HG02884 (cell line): ENCODE results near the gene NT5C3B.
A peak's percentile ranks its signal among the peaks of the same experiment; 100 is the strongest.
"Not testable (repeated sequence)": the region's sequence is repeated elsewhere in the genome, so short reads cannot be mapped to it uniquely, and the experiment has no call there.

Source experiments
- ATAC-seq: cut with Tn5 transposase; IDR thresholded peaks from one replicate; pipeline ENCODE4 v1.9.1; 2021; ENCODE audit warnings: mild to moderate bottlenecking, moderate library complexity; ENCODE audit not compliant: unreplicated experiment

NT5C3B gene

DNA sequence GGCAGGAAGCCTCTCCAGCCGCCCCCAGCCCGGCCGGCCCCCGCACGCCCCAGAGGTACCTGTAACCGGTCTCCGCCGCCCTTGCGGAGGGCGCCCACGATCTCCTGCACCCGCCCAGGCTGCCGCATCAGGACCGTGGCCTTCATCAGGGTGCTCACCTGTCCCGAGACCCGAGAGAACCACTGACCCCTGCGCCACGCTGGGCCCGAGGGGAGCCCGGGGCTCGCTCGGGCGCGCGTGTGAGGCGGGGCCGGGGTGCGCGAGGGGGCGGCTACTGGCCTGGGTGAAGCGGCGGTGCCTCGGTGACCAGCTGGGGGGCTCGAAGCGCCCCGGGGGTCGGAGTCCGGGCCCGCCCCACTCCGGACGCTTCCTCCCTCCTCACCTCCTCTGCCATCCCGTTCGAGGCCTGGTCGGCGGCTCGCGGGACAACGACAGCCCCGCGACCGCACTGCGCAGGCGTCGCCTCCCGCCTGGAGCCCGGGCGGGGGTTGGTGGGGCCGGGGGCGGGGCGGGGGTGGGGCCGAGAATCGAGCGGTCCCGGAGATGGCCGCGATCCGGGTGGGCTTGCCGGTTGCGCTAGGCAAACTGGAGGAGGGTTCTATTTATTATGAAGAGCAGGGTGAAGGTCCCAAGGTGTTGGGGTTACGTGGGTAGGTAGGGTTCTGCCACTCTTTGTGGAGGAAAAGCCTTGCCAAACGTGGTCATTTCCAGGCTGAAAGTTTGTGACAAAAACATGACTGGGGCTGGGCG, at the start of gene NT5C3B:
Gene NT5C3B (minus strand): TSS at position 433 of the 750 bp plus-strand sequence. CDS start 39 bp downstream, at position 394.
- ATAC-seq = peak; percentile 43

DNA sequence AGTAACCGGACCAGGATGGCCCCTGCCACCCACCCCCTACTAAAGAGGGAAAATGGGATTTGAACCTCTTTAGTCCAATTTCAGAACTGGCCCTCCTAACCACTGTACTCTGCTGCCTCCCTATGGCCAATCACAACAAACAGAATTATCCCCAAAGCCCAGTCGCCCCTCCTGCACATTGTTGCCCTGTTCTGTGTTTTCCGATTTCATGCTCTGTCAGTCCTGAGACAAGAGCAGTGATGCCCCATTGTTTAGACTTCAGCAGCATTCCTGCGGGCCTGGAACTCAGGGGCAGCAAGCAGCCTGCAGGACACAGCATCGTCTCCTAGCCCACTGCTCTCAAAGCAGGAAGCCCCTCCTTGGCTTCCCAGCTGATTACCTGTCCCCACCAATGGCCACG, 49.7 kb upstream of the NT5C3B start:
- no peak for ATAC-seq

DNA sequence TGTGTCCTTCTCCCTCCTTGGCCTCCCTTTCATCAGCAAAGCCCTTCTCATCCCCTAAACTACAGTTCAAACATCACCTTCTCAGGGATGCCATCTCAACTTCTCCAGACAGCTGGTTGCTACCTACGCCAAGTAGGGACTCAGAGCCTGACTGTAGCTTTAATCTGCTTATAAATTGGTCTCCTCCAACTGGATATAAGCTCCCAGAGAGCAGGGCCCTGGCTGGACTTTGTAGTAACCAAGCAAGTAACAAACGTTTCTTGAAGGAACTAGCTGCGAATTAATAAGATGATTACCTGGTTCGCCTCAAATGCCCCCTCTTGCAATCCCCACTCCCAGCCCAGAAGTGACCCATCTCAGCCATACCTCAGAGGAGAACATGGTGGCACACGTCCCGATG, 46.7 kb upstream of the NT5C3B start:
- ATAC-seq = no peak

DNA sequence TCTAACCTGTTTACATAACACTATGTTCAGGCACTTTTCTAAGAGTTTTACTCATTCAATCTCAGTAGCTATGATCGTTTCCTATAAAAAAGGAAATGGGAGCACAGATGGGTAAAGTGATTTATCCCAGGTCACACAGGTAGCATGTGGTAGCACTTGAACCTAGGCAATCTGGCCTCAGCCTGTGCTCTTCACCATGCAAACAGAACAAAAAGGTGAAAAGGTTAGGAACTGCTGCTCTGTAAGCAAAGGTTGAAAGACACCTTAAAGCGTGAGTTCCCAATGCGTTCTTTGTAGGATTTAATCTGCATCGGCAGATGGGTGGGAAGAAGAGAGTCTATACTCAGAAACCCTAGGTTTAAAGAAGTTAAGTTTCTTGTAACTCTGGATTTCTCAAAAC, 44.1 kb upstream of the NT5C3B start:
- no peak for ATAC-seq

DNA sequence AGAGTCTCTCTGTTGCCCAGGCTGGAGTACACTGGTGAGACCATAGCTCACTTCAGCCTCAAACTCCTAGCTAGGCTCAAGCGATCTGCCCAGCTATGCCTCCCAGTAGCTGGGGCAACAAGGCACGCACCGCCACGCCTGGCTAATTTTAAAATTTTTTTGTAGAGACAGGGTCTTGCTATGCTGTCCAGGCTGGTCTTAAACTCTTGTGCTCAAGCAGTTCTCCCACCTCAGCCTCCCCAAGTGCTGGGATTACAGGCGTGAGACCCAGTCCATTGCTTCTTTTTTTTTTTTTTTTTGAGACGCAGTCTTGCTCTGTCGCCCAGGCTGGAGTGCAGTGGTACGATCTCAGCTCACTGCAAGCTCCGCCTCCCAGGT, 38.2 kb upstream of the NT5C3B start:
- ATAC-seq = not testable (repeated sequence)

DNA sequence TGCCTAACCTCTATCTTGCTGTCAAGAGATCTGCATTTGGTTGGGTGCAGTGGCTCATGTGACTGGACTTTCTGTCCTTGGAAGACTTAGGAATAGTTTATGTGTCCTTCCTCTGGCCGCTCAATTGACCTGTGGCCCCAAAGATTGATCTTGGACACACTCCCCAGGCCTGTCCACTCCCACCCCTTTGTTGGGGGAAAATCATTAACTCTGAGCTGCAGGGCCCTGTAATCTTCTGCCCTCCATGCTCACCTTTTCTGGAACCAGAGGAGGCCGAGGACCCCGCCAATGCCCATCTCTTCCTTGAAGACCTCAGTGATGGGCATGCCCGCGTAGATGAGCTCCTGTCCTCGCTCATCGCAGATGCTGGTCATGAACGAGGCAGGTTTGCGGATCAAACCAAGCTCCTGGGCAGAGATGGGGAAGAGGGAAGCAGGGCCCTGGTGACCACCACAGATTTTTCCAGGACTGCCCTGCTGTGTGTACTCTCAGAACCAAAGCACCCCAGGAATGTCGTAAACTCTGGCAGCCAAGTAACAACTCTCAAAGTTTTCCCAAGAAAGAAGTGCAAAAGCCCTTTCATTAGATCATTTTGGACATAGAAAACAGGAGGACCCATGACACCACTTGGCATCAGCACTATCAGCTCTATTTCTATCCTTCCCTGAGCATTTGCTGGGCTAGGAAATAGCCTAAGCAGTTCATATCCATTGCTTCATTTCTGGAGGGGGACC, 37.7 kb upstream of the NT5C3B start:
- no peak for ATAC-seq

DNA sequence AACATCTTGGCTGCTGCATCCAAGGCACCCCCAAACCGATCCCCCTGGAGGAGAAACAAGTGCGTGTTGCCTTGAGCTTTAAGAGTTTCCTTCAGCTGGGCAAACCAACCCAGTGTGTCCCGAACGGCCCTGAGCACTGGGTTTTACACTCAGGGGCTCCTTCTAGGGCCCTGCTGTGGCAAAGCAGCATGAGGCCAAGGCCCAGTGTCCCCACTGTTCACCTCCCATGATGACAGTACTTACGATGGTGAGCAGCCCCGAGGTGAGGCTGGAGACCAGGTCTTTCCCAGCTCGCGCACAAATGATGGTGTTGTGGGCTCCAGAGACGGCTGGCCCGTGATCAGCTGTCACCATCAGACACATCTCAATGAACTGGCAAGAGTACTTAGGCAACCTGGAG, 35.8 kb upstream of the NT5C3B start:
- no peak for ATAC-seq

DNA sequence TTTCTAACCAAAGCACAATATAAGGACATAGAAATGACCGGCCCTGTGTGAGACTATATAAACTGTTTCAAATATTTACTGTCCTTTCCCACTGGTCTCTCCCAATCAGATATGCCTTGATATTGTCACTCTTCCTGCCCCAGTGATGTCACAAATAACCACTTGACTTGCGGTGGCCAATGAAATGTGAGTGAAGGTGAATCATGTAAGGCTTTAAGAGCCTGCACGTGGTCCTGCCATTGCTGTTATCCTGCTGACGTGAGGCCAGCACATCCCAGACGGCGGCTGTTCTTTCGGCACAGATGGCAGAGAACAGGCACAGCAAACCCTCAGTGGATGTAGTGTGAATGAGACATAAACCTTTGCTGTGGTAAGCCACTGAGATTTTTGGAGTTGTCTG, 34.6 kb upstream of the NT5C3B start:
- no peak for ATAC-seq

DNA sequence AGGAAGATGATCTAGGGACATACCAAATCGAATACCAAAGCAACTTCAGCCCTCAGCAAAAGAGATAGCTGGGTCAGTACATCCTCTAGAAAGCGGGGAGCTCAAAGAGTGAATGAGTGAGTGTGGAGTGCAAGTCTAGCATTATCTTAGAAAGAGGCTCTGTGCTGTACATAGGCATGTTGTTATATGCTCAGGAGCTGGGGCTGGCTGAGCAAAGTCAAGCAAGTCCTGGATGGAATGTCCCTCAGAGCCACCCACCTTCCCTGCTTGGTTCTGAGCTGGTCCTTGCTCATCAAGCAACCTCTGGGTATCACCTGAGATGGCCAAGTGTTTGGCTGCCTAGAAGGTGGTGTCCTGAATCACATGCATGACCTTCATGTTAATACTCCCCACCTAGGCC, 34.1 kb upstream of the NT5C3B start:
- ATAC-seq = no peak

DNA sequence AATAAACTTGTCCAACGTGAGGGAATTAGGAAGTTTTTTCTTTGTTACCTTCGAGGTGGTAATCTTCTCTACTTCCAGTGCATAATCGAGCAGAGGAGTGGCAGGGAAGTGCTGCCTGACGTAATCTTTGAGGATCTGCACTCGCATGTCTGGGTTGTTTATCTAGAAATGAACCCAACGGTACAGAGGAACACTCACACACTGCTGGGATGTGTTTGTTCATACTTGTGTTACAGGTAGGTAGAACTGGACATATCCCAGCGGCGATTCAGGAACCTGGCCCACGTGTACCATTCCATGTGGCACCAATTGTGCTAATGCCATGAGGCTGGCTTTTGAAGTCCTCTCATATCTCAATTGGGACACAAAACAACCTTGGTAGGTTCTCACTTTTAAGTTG, 33.4 kb upstream of the NT5C3B start:
- ATAC-seq = no peak

DNA sequence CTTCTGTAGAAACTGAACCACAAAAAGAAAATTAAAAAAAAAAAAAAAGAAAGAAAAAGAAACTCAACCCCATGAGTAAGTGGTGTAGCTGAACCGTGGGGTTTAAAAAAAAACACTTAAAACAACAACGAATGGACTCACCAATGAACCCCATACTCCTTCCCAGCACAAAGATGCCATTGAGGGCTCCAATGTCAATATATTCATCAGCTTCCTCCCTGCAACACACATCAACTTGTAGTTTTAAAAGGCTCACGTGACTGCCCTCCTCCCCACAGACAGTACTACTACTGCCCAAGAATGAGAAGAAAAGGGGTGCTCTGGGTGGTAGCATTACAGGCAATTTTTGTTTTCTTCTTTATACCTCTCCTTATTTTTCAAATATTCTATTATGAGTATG, 32.5 kb upstream of the NT5C3B start:
- no peak for ATAC-seq

DNA sequence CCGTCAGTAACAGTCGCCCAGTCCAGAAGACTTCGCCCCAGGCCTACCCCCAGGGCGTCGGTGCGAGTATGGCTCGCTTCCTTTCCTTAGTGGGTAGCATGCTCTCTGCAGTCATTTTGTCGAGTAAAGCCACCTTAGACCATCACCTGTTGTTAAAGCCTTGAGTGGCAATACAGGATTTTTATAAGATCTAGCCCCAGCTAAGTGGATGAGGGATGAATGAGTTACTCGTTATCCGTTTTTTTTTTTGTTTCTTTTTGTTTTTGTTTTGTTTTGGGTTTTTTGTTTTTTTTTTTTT, 29.5 kb upstream of the NT5C3B start:
- ATAC-seq = no peak

DNA sequence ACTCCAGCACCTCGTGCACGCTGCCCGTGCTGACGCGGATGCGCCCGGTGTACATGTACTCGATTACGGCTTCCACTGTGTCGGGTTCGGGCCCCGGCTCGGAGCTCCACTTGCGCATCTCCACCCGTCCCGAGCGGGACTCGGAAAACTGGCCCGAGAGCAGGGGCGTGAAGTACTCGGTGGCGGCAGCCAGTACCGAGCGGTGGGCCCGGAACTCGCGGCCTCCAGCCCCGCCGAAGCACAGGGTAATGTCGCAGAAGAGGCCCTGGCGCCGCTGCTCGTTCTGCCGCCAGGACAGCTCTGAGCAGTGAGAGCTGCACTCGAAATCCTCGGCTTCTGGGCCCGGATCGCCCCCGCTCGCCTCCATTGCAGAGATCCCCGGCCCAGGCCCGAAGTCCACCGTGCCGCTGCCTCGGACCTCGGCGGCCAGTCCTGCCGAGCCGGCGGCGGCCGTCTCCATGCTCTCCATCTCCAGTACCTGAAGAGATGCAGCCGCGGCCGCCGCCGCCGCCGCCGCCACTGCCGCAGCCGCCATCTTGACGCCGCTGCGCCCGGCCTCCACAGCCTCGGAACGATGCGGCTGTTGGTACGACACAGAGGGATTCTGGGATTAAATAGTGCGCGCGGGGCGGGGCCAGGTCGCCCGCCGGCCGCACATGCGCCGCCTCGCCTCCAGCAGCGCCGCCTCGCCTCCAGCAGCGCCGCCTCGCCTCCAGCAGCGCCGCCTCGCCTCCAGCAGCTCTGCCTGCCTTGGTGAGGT, 29.0 kb upstream of the NT5C3B start, which contains the start of gene KLHL11:
Gene KLHL11 (minus strand): TSS at position 588 of the 760 bp plus-strand sequence. CDS start 53 bp downstream, at position 535.
- ATAC-seq = peak; percentile 86

DNA sequence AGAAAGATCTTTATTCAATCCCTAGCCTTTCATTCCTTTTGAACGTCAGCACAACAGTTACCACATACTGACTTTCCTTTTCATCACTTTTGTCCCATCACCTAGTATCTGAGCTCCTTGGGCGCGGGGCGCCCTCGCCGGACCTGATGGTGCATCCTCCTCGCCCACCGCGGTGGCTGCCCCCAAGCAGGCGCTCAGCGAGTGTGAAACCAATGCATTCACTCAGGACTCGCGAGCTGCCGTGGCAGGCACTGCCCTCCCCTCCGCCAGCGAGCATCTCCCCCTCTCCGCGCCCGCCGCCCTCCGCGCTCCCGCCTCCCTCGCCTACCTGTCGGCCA, 28.4 kb upstream of the NT5C3B start:
- ATAC-seq = peak; percentile 16

DNA sequence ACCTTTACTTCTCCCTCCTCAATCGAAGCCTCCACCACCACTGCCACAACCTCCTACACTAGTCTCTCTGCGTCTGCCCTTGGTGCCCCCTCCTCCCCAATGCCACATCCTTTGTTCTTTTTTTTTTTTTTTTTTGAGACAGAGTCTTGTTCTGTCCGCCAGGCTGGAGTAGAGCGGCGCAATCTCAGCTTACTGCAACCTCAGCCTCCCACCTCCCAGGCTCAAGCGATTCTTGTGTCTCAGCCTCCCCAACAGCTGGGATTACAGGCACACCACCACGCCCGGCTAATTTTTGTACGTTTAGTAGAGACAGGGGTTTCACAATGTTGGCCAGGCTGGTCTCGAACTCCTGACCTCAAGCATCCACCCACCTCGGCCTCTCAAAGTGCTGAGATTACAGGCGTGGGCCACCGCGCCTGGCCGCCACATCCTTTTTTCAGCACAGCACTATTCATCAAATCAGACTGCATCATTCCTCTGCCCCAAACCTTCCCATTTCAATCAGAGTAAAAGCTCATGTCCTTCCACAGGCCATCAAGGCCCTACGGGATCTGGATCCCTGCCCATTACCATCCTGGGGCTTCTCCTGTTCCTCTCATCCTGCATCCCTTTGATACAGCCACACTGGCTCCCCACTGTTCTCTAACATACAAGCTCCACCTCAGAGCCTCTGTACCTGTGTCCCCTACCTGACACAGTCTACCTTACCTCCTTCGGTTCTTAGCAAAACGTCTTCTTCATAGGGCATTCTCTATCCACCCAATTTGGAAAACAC, 27.2 kb upstream of the NT5C3B start:
- ATAC-seq = no peak

DNA sequence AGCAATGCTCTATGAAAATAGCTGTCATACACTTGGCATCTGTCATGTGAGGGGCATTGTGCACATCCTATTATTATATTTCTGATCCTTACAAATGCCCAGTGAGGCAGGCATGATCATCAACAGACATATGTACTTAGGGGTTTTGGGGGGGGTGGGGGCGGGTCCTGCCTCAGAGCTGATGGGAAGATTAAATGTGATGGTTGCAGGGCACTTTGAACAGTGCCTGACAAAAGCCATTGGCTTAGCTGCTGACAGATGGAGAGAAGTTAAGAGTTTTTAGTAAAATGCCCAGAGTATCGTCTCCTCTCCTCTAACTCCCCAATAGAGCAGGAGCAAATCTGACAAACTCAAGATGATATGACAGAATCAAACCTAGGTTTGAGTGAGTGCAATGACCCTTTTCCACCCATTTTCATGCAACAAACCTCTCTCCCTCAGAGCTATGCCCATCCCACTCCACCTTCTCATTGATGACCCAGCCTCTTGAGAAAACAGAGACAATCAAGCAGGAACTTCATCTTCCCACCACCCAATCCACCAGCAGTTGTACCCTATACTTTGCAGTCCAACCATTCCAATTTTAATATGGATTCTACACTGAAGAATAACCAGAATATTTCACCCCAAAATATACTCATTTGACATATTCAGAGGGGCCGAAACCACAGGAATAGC, 24.4 kb upstream of the NT5C3B start:
- no peak for ATAC-seq

DNA sequence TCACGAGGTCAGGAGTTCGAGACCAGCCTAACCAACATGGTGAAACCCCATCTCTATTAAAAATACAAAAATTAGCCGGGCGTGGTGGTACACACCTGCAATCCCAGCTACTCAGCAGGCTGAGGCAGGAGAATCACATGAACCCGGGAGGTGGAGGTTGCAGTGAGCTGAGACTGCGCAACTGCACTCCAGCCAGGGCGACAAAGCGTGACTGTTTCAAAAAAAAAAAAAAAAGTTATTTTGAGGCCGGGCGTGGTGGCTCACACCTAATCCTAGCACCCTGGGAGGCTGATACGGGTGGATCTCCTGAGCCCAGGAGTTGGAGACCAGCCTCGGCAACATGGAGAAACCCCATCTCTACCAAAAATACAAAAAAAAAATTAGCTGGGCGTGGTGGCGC, 15.3 kb upstream of the NT5C3B start:
- ATAC-seq = not testable (repeated sequence)

DNA sequence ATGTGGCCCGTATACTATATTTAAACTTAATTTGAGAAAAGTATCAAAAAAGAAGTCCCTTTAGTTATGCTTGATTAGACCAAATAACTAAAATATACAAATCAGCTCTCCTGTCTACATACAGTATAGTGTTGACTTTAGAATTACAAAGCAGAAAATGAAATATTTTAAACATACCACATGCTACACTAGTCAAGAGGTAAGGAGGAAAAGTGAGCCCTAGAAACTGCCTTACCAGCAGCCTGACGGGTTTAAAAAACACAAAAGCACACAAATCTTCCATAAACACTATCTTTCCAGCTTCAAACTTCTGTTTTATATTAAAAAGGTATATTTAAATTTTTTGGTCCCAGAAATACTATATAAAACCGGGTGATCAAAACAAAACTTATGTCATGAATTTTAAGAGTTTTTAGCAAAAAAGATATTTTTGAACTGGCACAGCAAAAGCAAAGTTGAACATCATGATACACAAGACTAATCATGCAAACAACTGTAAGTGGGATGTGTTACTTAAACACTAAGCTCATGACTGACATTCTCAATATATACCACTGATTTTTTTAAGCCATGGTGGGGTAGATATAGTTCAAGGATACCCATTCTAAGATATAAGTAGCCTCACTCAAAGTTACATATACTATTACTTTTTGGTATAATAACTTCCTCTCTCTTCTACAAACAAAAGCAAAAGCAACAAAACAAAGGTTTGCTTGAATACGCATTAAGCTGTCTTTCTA, 13.4 kb upstream of the NT5C3B start:
- no peak for ATAC-seq

DNA sequence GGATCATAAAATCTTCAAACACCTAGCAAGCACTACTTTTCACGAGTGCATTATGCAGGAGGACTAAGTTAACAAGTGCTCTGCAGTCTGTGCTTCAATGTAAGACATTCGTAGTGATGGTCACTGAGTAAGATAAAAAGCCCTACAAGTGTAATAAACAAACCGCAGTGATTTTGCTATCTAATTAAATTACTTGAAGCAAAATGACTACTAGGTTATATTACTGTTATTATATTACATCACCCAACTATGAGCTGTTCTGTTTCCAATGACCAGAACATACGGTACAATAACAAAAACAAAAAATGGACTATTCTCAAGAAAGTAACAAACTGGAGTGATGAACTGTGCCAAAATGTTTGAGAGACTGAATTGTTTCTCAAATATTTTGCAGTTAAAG, 12.8 kb upstream of the NT5C3B start:
- no peak for ATAC-seq

DNA sequence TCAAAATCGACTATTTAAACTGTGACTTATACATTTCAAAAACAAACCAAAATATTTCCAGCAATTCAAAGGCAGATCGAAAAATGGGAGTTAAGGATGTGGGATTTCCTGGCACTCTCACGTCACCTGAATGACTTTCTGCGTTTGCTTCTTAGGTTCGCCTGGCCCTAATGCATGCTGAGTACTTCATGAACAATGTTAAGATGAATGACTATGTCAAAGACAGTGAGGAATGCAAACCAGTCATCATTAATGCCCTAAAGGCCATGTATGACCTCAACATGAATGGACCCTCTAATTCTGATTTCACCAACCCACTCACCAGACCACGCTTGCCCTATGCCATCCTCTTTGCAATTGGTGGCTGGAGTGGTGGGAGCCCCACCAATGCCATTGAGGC, 8.9 kb upstream of the NT5C3B start:
- no peak for ATAC-seq
